Lower lobe of right lung (tissue), 2 donors: ENCODE measurements around the gene OR56A3. TPM values are rescaled to one million over a fixed set of nuclear protein-coding genes. Genes with fewer than 3 reads are reported as not detected.

Experiments used
- ATAC-seq, 2 donors: fragments of 200-7000 bp; cut with Tn5 transposase; one replicate each; pipeline ENCODE4 v1.9.1; 2020 to 2022; ENCODE audit warnings: mild to moderate bottlenecking in 2 of 2, moderate library complexity in 2 of 2
- DNase-seq: peaks from one replicate; pipeline ENCODE4 v3.0.0-alpha.2; 2020
- H3K27ac ChIP-seq: fragments of 200-600 bp; one replicate; pipeline ENCODE4 v1.8.0; 2022
- H3K27me3 ChIP-seq: fragments of 200-600 bp; one replicate; pipeline ENCODE4 v1.8.0; 2022; ENCODE audit warnings: low read depth
- H3K36me3 ChIP-seq: fragments of 200-600 bp; one replicate; pipeline ENCODE4 v1.8.0; 2022; ENCODE audit warnings: mild to moderate bottlenecking
- H3K4me1 ChIP-seq: fragments of 200-600 bp; one replicate; pipeline ENCODE4 v1.8.0; 2022
- H3K4me3 ChIP-seq: fragments of 200-600 bp; one replicate; pipeline ENCODE4 v1.8.0; 2022; ENCODE audit warnings: mild to moderate bottlenecking
- H3K9me3 ChIP-seq: fragments of 200-600 bp; one replicate; pipeline ENCODE4 v1.8.0; 2022
- CTCF ChIP-seq: fragments of 200-600 bp; IDR thresholded peaks from one replicate; pipeline ENCODE4 v1.8.0; 2022; ENCODE audit warnings: antibody characterized with exemption, mild to moderate bottlenecking
- intact Hi-C: fragments of 100-400 bp; cut with DNase I; formaldehyde crosslinking; loops from one replicate; pipeline ENCODE4 v1.11.0; 2022
- long read RNA-seq: library from polyadenylated mRNA; unstranded; transcript quantifications from one replicate; pipeline ENCODE4 v2.0.0, GENCODE V29; 2021
- total RNA-seq: library from RNA; stranded (reverse); fragmentation: NEBNext Ultra II Directional; extraction: Animal tissue kit (Norgen Biotek cat#: 25700); gene quantifications from one replicate; pipeline ENCODE4 v1.2.1, GENCODE V29; 2021
- donor health status: DM: no; HTN: yes; CAD: no; lungs with severe emphysema.

The OR56A3 gene
- not detected for total RNA-seq
- long read RNA-seq, result 0 reads

GRCh38 chr11:5941951-5942350, at the start of gene OR56A3:
Gene OR56A3 (plus strand): TSS chr11:5942251. CDS start chr11:5947347, 5,096 bp downstream.
- TF ChIP-seq CTCF, result no peak
- no peak for ATAC-seq
- no peak within 1 kb of the TSS for H3K4me3 ChIP-seq
- H3K36me3 ChIP-seq, result no peaks in the 10 kb centered on the region
- no peak for DNase-seq
- H3K27me3 ChIP-seq, result no peaks in the 10 kb centered on the region
- no peaks in the 10 kb centered on the region for H3K4me1 ChIP-seq
- H3K9me3 ChIP-seq, result no peaks in the 10 kb centered on the region
- H3K27ac ChIP-seq, result no peak within 1 kb of the TSS
- intact Hi-C loops, result no loop called here

GRCh38 chr11:5892908-5893307, 49.1 kb upstream of the OR56A3 start, which contains the start of gene OR52E5:
Gene OR52E5 (plus strand): TSS chr11:5893208. CDS start chr11:5900777, 7,569 bp downstream.
- no peak within 1 kb of the TSS for H3K4me3 ChIP-seq
- no peak within 1 kb of the TSS for H3K27ac ChIP-seq
- no peak for DNase-seq
- H3K36me3 ChIP-seq, result no peaks in the 10 kb centered on the region
- no peaks in the 10 kb centered on the region for H3K9me3 ChIP-seq
- TF ChIP-seq CTCF, result no peak
- H3K27me3 ChIP-seq, result no peaks in the 10 kb centered on the region
- intact Hi-C loops, result no loop called here
- no peaks in the 10 kb centered on the region for H3K4me1 ChIP-seq
- ATAC-seq, result no peak

GRCh38 chr11:5899534-5899933, 42.5 kb upstream of the OR56A3 start:
- ATAC-seq (no peak), DNase-seq (no peak)
- no peak for TF ChIP-seq CTCF
- intact Hi-C loops, result no loop called here
- Histone ChIP-seq H3K4me3 (no peak overlapping the region), H3K4me1 (no peaks in the 10 kb centered on the region), H3K9me3 (no peaks in the 10 kb centered on the region), H3K27me3 (no peaks in the 10 kb centered on the region), H3K36me3 (no peaks in the 10 kb centered on the region), H3K27ac (no peak overlapping the region)

- Histone ChIP-seq H3K9me3 (no peaks in the 10 kb centered on the region), H3K4me1 (no peaks in the 10 kb centered on the region), H3K36me3 (no peaks in the 10 kb centered on the region), H3K27me3 (no peaks in the 10 kb centered on the region), H3K4me3 (no peak overlapping the region), H3K27ac (no peak overlapping the region)
- no peak for TF ChIP-seq CTCF
- DNase-seq (no peak), ATAC-seq (no peak)
- intact Hi-C loops, result no loop called here
These were observed 31.5 kb upstream of the OR56A3 start for GRCh38 chr11:5910540-5910939.

- Histone ChIP-seq H3K36me3 (no peaks in the 10 kb centered on the region), H3K9me3 (no peaks in the 10 kb centered on the region), H3K4me1 (no peaks in the 10 kb centered on the region), H3K4me3 (no peak overlapping the region), H3K27me3 (no peaks in the 10 kb centered on the region), H3K27ac (no peak overlapping the region)
- DNase-seq (no peak), ATAC-seq (no peak)
- intact Hi-C loops, result no loop called here
- TF ChIP-seq CTCF, result no peak
These were observed 19.2 kb upstream of the OR56A3 start for GRCh38 chr11:5922749-5923426.
